Measurements from ENCODE around the gene HLCS. TPM values are rescaled to one million over a fixed set of nuclear protein-coding genes. Genes with fewer than 3 reads are reported as not detected.

Gene HLCS
- total and polyA plus RNA-seq, 2 of the 4 experiments (the other 2 are of a cell fraction), result 10.6 to 21.0 TPM

DNA sequence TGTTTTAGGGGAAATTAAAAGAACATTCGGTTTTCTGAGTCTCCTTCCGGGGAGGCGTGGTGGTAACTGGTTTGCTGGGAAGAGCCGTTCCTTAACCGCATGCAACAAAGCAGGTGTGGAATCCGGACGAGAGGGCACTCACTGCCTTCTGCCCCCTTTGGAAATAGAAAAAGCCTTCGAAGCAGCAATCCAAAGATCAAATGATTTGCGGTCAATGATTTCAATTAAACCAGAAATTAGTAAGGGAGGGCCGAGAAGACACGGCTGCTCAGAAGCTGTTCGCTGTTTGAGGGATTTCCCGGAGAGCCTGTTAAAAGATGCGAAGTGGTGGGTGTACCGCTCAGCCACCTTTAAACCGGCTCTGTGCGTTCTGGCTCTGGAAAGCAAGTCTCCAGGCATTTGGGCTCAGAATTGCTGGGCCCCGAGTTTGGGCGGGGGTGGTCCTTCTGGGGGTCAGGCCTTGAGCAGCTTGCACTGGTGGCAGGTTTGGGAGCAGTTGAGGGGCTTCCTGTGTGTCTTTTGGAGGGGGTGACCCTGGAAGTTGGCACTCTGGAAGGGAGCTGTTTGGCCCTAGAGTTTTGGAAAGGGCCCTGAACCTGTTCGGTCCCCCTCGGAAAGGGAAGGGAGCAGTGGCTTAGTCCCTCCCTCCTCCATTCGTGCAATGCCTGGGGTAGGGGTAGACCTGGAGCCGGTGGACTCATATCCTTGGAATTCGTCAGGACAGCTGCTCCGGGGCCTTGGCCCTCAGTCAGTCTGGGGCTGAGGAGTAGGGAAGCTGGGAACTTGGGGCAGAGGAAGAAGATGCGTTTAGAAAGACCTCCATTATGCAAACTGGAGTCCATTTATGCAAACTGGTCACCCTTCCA is 264.5 kb downstream of the HLCS start (continued):
- TF ChIP-seq, protein P1, sequence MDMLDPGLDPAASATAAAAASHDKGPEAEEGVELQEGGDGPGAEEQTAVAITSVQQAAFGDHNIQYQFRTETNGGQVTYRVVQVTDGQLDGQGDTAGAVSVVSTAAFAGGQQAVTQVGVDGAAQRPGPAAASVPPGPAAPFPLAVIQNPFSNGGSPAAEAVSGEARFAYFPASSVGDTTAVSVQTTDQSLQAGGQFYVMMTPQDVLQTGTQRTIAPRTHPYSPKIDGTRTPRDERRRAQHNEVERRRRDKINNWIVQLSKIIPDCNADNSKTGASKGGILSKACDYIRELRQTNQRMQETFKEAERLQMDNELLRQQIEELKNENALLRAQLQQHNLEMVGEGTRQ (IDR thresholded peaks at IDR 0.05; ENCODE audit: low read depth, low read length), result no peak
- TF ChIP-seq MXI1 (IDR thresholded peaks at IDR 0.05; ENCODE audit: borderline replicate concordance, low read depth, low read length), result no peak
- TF ChIP-seq BHLHE40 (IDR thresholded peaks at IDR 0.05; ENCODE audit: low read depth, low read length), result no peak

All from IMR-90 (cell line).